Stimulated activated CD4-positive, alpha-beta T cell treated with anti-CD3 and anti-CD28 coated beads, Interleukin-15, amount 100 ng/mL, for 24 hours (primary cell): ENCODE data around the gene ESRRG.
"Not testable (repeated sequence)": the region's sequence is repeated elsewhere in the genome, so short reads cannot be mapped to it uniquely, and the experiment has no call there.

Source experiments
- DNase-seq: peaks from one replicate; pipeline ENCODE4 v3.0.0-alpha.2; 2020

Gene ESRRG

GRCh38 chr1:216560527-216560926 is 162.7 kb downstream of the ESRRG start:
- no peak for DNase-seq

DNA sequence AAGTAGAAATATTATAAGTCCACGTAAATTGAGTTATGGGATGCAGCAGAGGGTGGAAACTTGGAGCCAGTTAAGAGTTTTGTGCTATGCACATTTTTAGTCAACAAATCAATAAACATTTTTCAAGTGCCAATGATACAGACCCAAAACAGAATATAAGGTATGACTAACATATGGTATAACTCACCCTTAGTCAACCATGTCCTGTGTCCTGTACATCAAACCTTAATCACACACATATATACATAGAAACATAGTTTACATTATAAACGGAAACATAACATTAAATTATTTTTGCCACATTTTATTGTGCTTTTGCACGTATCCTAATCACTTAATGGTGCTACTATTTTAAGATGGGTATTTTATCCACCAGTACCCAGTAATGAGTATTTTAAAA is 163.9 kb downstream of the ESRRG start:
- no peak for DNase-seq

GRCh38 chr1:216555653-216556052 is 167.6 kb downstream of the ESRRG start:
- DNase-seq: no peak

DNA sequence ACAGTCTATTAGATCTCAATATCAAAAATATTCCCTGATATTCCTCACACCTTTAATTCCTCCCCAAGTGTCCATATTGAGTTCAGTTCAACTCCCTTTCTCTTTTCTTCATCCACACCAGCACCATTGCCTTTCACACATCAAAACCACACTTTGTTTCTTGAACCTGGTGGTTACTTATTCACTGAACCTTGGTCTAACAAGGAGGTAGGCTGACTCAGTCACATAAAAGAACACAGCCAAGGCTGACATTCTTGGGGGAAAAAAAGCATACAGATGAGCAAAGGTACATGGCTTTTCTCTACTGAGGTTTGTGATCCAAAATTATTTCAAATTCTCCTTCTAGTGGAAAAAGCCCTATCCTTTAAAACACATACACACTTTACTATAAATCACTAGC is 168.3 kb downstream of the ESRRG start:
- no peak for DNase-seq

GRCh38 chr1:216553766-216554165 is 169.5 kb downstream of the ESRRG start:
- DNase-seq: no peak

GRCh38 chr1:216553040-216553439 is 170.2 kb downstream of the ESRRG start:
- no peak for DNase-seq

DNA sequence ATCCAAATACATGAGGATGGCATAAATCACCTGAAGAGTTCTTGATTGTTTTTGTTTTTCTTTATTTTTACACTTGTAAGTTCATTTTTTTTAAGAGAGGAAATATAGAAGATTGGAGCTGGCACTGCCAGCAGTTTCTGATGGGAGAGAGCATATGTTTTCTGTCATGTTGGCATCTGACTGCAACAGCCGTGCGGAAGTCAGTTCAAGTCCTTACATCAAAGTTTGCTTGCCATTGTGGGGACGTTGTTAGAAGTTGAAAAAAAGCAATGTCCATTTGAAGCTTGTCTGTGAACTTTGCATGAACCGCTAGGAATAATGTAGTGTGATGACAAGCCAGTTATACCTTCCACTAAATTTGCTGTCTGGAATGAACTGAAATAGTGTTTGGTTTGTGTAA is 173.4 kb downstream of the ESRRG start:
- no peak for DNase-seq

DNA sequence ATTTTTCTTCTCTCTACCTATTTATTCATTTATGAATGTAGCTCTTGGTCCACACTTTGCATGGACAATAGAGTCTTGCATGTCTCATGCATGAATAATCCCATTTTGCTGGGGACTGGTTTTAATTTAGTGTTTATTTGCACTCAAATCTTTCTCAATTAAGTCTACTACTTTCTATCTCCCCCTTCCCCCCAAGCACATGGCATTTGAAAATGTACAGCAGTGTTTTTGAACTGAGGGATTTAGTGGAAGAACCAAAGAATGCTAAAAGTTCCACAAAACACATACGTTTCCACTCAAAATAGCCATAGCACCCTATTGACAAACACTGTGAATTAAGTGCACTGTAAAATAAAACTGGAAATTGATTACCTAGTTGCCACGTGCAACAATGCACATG is 180.5 kb downstream of the ESRRG start:
- no peak for DNase-seq

DNA sequence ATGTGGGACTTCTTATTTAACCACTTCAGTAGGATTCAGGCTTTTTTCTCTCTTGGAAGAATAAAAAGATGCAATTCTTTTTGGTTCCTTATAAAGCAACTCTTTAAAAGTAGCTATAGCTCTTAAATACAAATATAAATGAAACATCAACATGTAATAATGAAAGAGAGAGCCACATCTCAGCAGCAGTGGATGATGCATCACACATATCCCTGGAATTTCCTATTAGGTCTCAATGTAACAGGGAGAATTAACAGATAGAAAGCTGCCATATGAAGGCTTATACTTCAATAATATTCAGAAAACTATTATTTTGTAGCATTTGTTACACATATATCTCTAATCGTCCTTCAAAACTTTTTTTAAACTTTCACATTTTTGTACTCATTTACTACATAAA is 181.0 kb downstream of the ESRRG start:
- DNase-seq: no peak

GRCh38 chr1:216535751-216536150 is 187.5 kb downstream of the ESRRG start:
- DNase-seq: no peak

GRCh38 chr1:216535059-216535458 is 188.2 kb downstream of the ESRRG start:
- no peak for DNase-seq

DNA sequence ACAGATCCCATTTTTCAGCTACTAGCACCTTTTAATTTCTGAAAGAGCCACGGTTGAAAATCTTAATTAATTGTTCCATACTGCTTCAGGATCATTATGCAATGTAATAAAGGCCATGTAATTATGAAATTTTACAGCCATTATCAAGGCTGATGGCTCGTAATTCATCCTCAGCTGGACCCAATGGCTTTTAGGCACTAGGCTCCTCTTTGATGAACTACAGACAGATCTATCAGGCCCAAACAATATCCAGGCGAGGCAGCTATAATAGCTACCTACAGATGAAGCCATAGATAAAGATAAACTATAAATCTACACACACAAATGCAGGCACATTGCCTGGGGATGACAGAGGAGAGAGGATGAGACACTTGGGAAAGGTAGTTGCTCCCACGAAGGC is 189.5 kb downstream of the ESRRG start:
- no peak for DNase-seq

DNA sequence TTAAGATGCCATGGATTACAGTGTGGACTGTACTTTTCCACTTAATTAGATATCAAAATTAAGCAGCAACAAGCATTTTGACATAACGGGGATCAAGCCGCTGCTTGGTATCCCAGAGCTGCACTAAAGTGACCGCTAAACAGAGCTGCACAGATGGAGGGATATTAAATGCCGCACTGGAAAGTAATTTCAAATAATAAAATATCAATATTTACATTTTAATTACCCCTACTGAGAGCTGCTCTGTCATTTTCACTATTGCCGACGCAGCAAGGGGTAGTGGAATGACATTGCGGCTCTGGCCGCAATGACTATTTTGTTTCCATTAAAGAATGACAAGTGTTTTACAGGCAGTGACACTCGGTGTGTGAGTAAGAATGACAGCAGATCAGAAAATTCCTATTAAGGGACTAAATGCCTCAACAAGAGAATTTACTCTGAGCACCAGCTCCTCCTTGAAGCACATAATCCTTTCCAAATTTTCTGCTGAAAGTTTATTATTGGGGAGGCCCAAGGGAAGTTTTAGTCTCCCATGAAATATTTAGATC is 190.9 kb downstream of the ESRRG start:
- no peak for DNase-seq

GRCh38 chr1:216531263-216532239 is 191.7 kb downstream of the ESRRG start:
- DNase-seq: no peak

GRCh38 chr1:216529851-216530250 is 193.4 kb downstream of the ESRRG start:
- not testable (repeated sequence) for DNase-seq

DNA sequence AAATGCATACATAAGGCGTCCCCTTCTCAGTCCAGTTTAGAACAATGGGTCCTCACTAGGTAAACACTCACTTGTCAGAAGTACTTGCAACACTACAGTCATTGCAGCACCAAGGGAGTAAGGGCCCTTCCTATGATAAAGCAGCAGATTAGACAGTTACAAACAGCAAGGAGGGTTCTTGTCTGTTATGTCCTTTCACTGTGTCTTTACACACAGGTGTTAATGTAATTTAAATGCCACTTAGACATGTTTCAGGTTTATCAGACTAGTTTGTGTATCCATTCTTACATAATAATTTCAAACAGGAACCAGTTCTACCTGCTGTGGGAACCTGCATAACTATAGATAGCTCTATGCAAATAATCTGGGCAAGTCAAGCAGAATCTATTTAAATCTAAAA is 194.4 kb downstream of the ESRRG start:
- no peak for DNase-seq

- no peak for DNase-seq
Measured at GRCh38 chr1:216523449-216524190, 199.6 kb downstream of the ESRRG start.

GRCh38 chr1:216523043-216523442 is 200.2 kb downstream of the ESRRG start:
- no peak for DNase-seq

DNA sequence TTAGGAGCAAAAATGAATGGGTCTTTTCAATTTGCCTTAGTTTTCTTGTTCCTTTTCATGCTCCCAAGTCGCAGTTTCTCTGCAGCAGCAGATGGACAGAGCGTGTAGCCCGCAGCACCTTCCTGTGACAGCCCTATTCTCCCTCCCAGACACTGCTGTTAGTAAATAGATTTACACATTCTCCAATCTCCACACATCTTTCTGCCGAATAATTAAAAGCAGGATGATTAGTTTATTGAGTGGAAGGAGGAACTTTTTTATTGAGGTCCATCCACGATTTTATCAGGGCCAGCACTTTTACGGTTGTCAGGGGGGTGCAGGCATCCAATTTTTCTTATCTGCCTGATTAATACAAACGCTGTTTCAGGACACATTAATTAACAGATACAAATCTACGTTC is 201.8 kb downstream of the ESRRG start:
- DNase-seq: no peak

DNA sequence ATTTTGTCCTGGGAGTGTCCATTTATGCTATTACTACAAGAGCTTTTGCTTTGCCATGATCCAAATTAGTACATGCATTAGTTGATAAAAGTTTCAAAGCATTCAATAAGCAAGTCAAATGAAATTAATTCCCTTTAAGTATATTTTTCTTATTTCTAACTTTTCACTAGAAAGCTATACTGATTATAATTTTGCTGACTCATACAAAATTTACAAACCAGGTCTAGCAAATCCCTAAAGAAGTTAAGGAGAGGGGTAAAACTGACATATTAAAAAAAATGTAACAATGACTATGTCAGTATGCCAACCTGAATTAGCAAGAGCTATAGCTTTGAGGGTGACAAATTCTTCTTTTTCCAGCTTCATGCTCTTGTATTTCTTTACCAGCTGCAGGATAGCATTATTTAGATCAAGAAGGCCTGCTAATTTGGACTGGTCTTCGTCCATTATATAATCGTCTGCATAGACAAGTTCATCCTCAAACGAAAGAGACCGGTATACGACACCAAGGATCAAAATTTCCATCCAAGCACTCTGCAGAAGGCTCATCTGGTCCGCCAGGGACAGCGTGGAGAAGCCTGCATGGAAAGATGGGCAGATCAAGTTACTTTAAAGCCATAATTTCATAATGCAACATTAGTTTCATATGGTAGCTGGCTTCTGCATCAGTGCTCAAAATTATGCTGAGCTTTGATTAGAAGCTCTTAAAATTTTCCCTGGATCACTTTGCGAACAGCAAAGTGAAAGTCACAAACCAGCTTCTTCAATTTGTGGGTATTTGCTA is 204.2 kb downstream of the ESRRG start:
- no peak for DNase-seq

DNA sequence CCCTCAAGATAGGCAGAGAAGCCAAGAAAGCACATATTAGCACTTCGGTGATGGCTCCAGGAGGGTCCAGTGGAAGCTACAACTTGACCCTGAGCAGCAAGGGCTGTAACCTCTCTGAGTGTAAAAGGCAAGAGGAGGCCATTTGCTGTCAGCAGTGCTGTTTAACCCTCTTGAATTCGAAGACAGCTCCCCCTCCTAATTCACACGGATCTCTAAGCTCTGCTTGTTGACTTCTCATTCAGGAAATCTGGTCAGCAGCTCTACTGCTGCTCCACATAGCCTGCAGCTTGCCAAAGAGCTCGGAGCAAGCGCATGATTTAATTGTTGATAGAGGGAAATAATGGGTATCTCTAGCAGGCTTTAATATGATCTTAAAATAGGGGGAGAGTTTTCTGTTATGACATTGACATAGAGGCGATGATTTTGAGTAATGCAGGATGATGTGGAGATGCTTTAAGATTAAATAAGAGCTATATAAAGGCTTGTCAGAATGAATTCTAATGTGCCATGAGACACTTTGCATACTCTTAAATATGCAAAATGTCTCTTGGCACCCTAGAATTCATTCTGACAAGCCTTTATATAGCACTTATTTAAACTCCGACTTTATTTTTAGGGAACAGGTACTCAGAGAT is 220.6 kb downstream of the ESRRG start:
- no peak for DNase-seq

GRCh38 chr1:216500273-216500967 is 222.8 kb downstream of the ESRRG start:
- DNase-seq: no peak
